HepG2 (cell line): ENCODE results near the gene AK4. TPM values are rescaled to one million over a fixed set of nuclear protein-coding genes. Genes with fewer than 3 reads are reported as not detected.

ENCODE experiments used
- BORCS8-MEF2B ChIP-seq: sonication (generic); formaldehyde crosslinking; IDR thresholded peaks from 2 replicates; pipeline ENCODE4 v1.8.0; 2022; ENCODE audit warnings: mild to moderate bottlenecking, missing genetic modification reagents
- DMTF1 ChIP-seq: sonication (generic); formaldehyde crosslinking; IDR thresholded peaks from 2 replicates; pipeline ENCODE4 v1.4.0; 2020; ENCODE audit warnings: mild to moderate bottlenecking, missing genetic modification reagents
- EZH2 ChIP-seq: conservative IDR thresholded peaks from 2 replicates; pipeline ENCODE4 v1.6.1; 2012; ENCODE audit warnings: mild to moderate bottlenecking, low read depth, low read length, moderate library complexity
- MED13 ChIP-seq: sonication (generic); formaldehyde crosslinking; IDR thresholded peaks from 2 replicates; pipeline ENCODE4 v1.5.0; 2020; ENCODE audit warnings: missing genetic modification reagents
- PHF20 ChIP-seq: sonication (generic); formaldehyde crosslinking; IDR thresholded peaks from 2 replicates; pipeline ENCODE4 v1.5.0; 2020; ENCODE audit warnings: mild to moderate bottlenecking, missing genetic modification reagents
- POGZ ChIP-seq: sonication (generic); formaldehyde crosslinking; IDR thresholded peaks from 2 replicates; pipeline ENCODE4 v1.4.0; 2020; ENCODE audit warnings: mild to moderate bottlenecking, missing genetic modification reagents
- RBM39 ChIP-seq: fragments of 200-400 bp; formaldehyde crosslinking; IDR thresholded peaks from one replicate; pipeline ENCODE4 v1.6.1; 2018; ENCODE audit warnings: antibody characterized with exemption, mild to moderate bottlenecking, low read depth, low read length; ENCODE audit not compliant: poor library complexity, severe bottlenecking
- SNAPC4 ChIP-seq: sonication (generic); formaldehyde crosslinking; IDR thresholded peaks from 2 replicates; pipeline ENCODE4 v1.4.0; 2020; ENCODE audit warnings: mild to moderate bottlenecking, missing genetic modification reagents
- SOX6 ChIP-seq, 2 experiments: fragments of 450-650 bp in 1 of 2; sonication (generic) in 1 of 2; formaldehyde crosslinking in 1 of 2; IDR thresholded peaks; 2 replicates each; pipeline versions ENCODE4 v1.4.0 to v1.6.1; 2017 to 2020; ENCODE audit warnings: antibody characterized with exemption in 1 of 2, mild to moderate bottlenecking in 1 of 2, missing genetic modification reagents in 1 of 2
- STAG1 ChIP-seq: sonication (generic); formaldehyde crosslinking; IDR thresholded peaks from 2 replicates; pipeline ENCODE4 v1.4.0; 2020; ENCODE audit warnings: missing genetic modification reagents
- THAP7 ChIP-seq: sonication (generic); formaldehyde crosslinking; IDR thresholded peaks from 2 replicates; pipeline ENCODE4 v1.8.1; 2023; ENCODE audit warnings: mild to moderate bottlenecking, missing genetic modification reagents
- THAP8 ChIP-seq: sonication (generic); formaldehyde crosslinking; IDR thresholded peaks from 2 replicates; pipeline ENCODE4 v1.5.1; 2020; ENCODE audit warnings: missing genetic modification reagents, mild to moderate bottlenecking, borderline replicate concordance
- ZBTB1 ChIP-seq: sonication (generic); formaldehyde crosslinking; IDR thresholded peaks from 2 replicates; pipeline ENCODE4 v1.4.0; 2020; ENCODE audit warnings: missing genetic modification reagents, borderline replicate concordance
- ZNF343 ChIP-seq: sonication (generic); formaldehyde crosslinking; IDR thresholded peaks from 2 replicates; pipeline ENCODE4 v1.4.0; 2020; ENCODE audit warnings: mild to moderate bottlenecking, missing genetic modification reagents
- ZNF770 ChIP-seq: sonication (generic); formaldehyde crosslinking; IDR thresholded peaks from 2 replicates; pipeline ENCODE4 v1.5.0; 2020; ENCODE audit warnings: mild to moderate bottlenecking, missing genetic modification reagents
- polyA plus RNA-seq, 8 experiments: library from polyadenylated mRNA; depleted of rRNA in 3 of 8; stranded (reverse) in 7 of 8; unstranded in 1 of 8; fragments of >200 nt; fragmentation: Illumina TruSeq in 4 of 8; extraction: Trizol in 4 of 8; gene quantifications; 2 replicates each; pipeline versions ENCODE4 v1.2.1 to v1.2.3, GENCODE V29; 2011 to 2016; ENCODE audit warnings: low read depth in 4 of 8, missing spikeins in 1 of 8, mixed read lengths in 1 of 8; ENCODE audit not compliant: insufficient read depth in 1 of 8
- total RNA-seq, 5 experiments: library from RNA; depleted of rRNA; stranded (reverse); fragments of >200 nt; fragmentation: Illumina TruSeq; extraction: Trizol; gene quantifications; 2 replicates each; pipeline ENCODE4 v1.2.3, GENCODE V29; 2016; ENCODE audit warnings: low read depth in 1 of 5

Gene AK4
- total and polyA plus RNA-seq, 2 of the 13 experiments (the other 11 are each of a cell fraction or from before 2014, with no cell fraction given): 110 to 160 TPM

GRCh38 chr1:65147424-65148177, 402 bp upstream of the AK4 start (continued):
- TF ChIP-seq ZNF770 (CRISPR knock-in tag) (peak; percentile 68; the same call in 1 of the 2 replicates), SOX6 (IDR thresholded peaks at IDR 0.05) (no peak), SOX6 (CRISPR knock-in tag; IDR thresholded peaks at IDR 0.05) (no peak), EZH2 (no peak), THAP7 (CRISPR knock-in tag) (no peak), PHF20 (peak; percentile 4; the same call in 1 of the 2 replicates), ZBTB1 (CRISPR knock-in tag) (no peak), POGZ (peak; percentile 33; the same call in 1 of the 2 replicates), BORCS8-MEF2B (CRISPR knock-in tag) (peak; percentile 22; the same call in 1 of the 2 replicates), MED13 (CRISPR knock-in tag) (no peak), STAG1 (no peak), THAP8 (no peak), RBM39 (peak; percentile 61), SNAPC4 (CRISPR knock-in tag) (no peak), ZNF343 (CRISPR knock-in tag) (no peak), DMTF1 (no peak)
